SK-N-SH (cell line): ENCODE results near the gene CPM.

Experiments
- CHD2 ChIP-seq: fragments of 150-350 bp; IDR thresholded peaks from 2 replicates; pipeline ENCODE4 v1.6.1; 2018; ENCODE audit warnings: low read length; ENCODE audit not compliant: partially characterized antibody
- EP300 ChIP-seq, 2 experiments: IDR thresholded peaks; 2 replicates each; pipeline versions ENCODE4 v1.4.0 to v1.6.1; 2012; ENCODE audit warnings: borderline replicate concordance in 1 of 2, low read depth in 1 of 2, low read length in 1 of 2
- MEF2A ChIP-seq: IDR thresholded peaks from 2 replicates; pipeline ENCODE4 v1.4.0; 2012; ENCODE audit warnings: low read depth, borderline replicate concordance
- NFIC ChIP-seq: IDR thresholded peaks from 2 replicates; pipeline ENCODE4 v1.4.0; 2012; ENCODE audit warnings: borderline replicate concordance
- RAD21 ChIP-seq: IDR thresholded peaks from 2 replicates; pipeline ENCODE4 v1.6.1; 2012; ENCODE audit warnings: mild to moderate bottlenecking, low read length
- TAF1 ChIP-seq: IDR thresholded peaks from 2 replicates; pipeline ENCODE4 v1.6.1; 2012; ENCODE audit warnings: low read depth, mild to moderate bottlenecking, low read length, moderate library complexity, borderline replicate concordance
- TCF12 ChIP-seq: IDR thresholded peaks from 2 replicates; pipeline ENCODE4 v1.4.0; 2012
- TEAD4 ChIP-seq: IDR thresholded peaks from 2 replicates; pipeline ENCODE4 v1.4.0; 2012; ENCODE audit warnings: mild to moderate bottlenecking, borderline replicate concordance; ENCODE audit not compliant: insufficient read depth
- TF ChIP-seq, protein P1 (sequence below): fragments of 200-600 bp; sonication (generic); IDR thresholded peaks from 2 replicates; pipeline ENCODE4 v1.6.1; 2017; ENCODE audit warnings: antibody characterized with exemption, mild to moderate bottlenecking, moderate library complexity

DNA sequence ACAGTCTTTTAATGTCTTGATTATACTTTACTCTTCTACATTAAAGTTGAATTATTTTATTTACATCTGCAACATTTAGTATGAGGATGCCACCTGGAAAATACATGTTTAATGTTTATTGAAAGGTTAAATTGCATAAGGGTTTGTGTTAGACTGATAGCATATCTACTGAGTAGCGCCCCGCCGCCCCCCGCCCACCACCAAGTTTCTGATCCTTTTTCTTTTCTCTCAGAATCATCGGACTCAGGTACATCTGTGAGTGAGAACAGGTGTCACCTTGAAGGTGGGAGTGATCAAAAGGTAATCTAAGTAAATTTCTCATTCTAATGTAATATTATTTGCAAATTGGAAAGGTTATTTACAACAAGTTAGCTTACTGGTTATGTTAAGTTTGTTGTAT is 108.8 kb downstream of the CPM start:
- TF ChIP-seq, protein P1, sequence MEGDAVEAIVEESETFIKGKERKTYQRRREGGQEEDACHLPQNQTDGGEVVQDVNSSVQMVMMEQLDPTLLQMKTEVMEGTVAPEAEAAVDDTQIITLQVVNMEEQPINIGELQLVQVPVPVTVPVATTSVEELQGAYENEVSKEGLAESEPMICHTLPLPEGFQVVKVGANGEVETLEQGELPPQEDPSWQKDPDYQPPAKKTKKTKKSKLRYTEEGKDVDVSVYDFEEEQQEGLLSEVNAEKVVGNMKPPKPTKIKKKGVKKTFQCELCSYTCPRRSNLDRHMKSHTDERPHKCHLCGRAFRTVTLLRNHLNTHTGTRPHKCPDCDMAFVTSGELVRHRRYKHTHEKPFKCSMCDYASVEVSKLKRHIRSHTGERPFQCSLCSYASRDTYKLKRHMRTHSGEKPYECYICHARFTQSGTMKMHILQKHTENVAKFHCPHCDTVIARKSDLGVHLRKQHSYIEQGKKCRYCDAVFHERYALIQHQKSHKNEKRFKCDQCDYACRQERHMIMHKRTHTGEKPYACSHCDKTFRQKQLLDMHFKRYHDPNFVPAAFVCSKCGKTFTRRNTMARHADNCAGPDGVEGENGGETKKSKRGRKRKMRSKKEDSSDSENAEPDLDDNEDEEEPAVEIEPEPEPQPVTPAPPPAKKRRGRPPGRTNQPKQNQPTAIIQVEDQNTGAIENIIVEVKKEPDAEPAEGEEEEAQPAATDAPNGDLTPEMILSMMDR = no peak
- no peak for TF ChIP-seq RAD21
- no peak for TF ChIP-seq TAF1
- TF ChIP-seq NFIC = no peak
- no peak for TF ChIP-seq MEF2A
- no peak for TF ChIP-seq TCF12
- TF ChIP-seq CHD2 = no peak
- TF ChIP-seq TEAD4 = no peak
- no peak for TF ChIP-seq EP300 (IDR thresholded peaks at IDR 0.05; ENCODE audit: borderline replicate concordance in 1 of 2, low read depth in 1 of 2, low read length in 1 of 2)
